HCT116 (cell line): ENCODE results near the gene ADARB2. TPM values are rescaled to one million over a fixed set of nuclear protein-coding genes. Genes with fewer than 3 reads are reported as not detected.

Experiments
- ATAC-seq: fragments of 200-7000 bp; cut with Tn5 transposase; 2 replicates; pipeline ENCODE4 v1.9.1; 2020; ENCODE audit warnings: mild to moderate bottlenecking, moderate library complexity
- BruUV-seq: library from RNA; stranded (reverse); fragments of 400-500 nt; replicated peaks from 2 replicates; lab custom pipeline; 2021; lab: Mats Ljungman, UMichigan
- CTCF ChIA-PET: fragments of 300-600 bp; sonication (Branson Sonifier 250); formaldehyde crosslinking; loops from one replicate; lab custom pipeline; 2021; ENCODE audit warnings: antibody characterized with exemption; lab: Charles Lee
- POLR2A ChIA-PET: fragments of 300-600, 350-600 bp; sonication (Branson Sonifier 250); formaldehyde crosslinking; loops from one replicate; lab custom pipeline; 2021; ENCODE audit warnings: antibody characterized with exemption; lab: Charles Lee
- RAD21 ChIA-PET, 2 experiments: fragments of 300-600 bp; sonication (Branson Sonifier 250); formaldehyde crosslinking; loops; one replicate each; lab custom pipeline; 2023; ENCODE audit warnings: low total read pairs in 2 of 2; ENCODE audit not compliant: uncharacterized antibody in 2 of 2, unreplicated experiment in 2 of 2, low non-redundant PET in 1 of 2; lab: Charles Lee
- DNase-seq: peaks from one replicate; pipeline ENCODE4 v3.0.0-alpha.2; 2010; ENCODE audit warnings: low read depth, low spot score
- H2AFZ ChIP-seq: fragments of 200-600 bp; shearing (Covaris generic), sonication (generic); 2 replicates; pipeline ENCODE4 v1.6.1; 2017; ENCODE audit warnings: low read depth, mixed run types, mixed read lengths, antibody characterized with exemption, low read length; ENCODE audit not compliant: poor library complexity, severe bottlenecking
- H3K27ac ChIP-seq: 2 replicates; pipeline ENCODE4 v1.5.1; 2012; ENCODE audit warnings: low read depth, low read length
- H3K27me3 ChIP-seq: fragments of 200-600 bp; sonication (generic); 2 replicates; pipeline ENCODE4 v1.6.1; 2016; ENCODE audit warnings: mixed run types, low read length, mixed read lengths; ENCODE audit not compliant: insufficient read depth
- H3K36me3 ChIP-seq, 2 experiments: fragments of 200-500 bp in 1 of 2; fragments of 200-600 bp in 1 of 2; sonication (Bioruptor generic) in 1 of 2; sonication (generic) in 1 of 2; 2 replicates each; pipeline versions ENCODE4 v1.5.1 to v1.6.1; 2014 to 2016; ENCODE audit warnings: low read length in 2 of 2, inconsistent platforms in 1 of 2, mixed read lengths in 1 of 2, mixed run types in 1 of 2; ENCODE audit not compliant: insufficient read depth in 2 of 2, control insufficient read depth in 1 of 2
- H3K4me1 ChIP-seq, 2 experiments: fragments of 200-600 bp in 1 of 2; sonication (generic) in 1 of 2; 2 replicates each; pipeline versions ENCODE4 v1.5.1 to v1.6.1; 2012 to 2017; ENCODE audit warnings: low read length in 2 of 2, inconsistent platforms in 1 of 2, mild to moderate bottlenecking in 1 of 2, mixed read lengths in 1 of 2, mixed run types in 1 of 2, moderate library complexity in 1 of 2; ENCODE audit not compliant: insufficient read depth in 2 of 2, control insufficient read depth in 1 of 2
- H3K4me2 ChIP-seq: fragments of 200-600 bp; sonication (generic); 2 replicates; pipeline ENCODE4 v1.6.1; 2017; ENCODE audit warnings: mixed run types, low read length, mixed read lengths
- H3K4me3 ChIP-seq, 2 experiments: fragments of 200-600 bp in 1 of 2; sonication (generic) in 1 of 2; replicated peaks in 1 of 2; 2 replicates each; pipeline ENCODE4 v1.5.1; 2011 to 2016; ENCODE audit warnings: low read length in 2 of 2, control low read depth in 1 of 2, low read depth in 1 of 2, mild to moderate bottlenecking in 1 of 2, mixed read lengths in 1 of 2, mixed run types in 1 of 2
- H3K79me2 ChIP-seq: fragments of 200-600 bp; sonication (generic); 2 replicates; pipeline ENCODE4 v1.6.1; 2017; ENCODE audit warnings: mild to moderate bottlenecking, mixed run types, low read length, moderate library complexity, mixed read lengths; ENCODE audit not compliant: insufficient read depth
- H3K9ac ChIP-seq: fragments of 200-600 bp; sonication (generic); 2 replicates; pipeline ENCODE4 v1.6.1; 2016; ENCODE audit warnings: low read length, mixed read lengths
- H3K9me2 ChIP-seq: fragments of 200-600 bp; sonication (generic), shearing (Covaris generic); 2 replicates; pipeline ENCODE4 v1.6.1; 2017; ENCODE audit warnings: mixed run types, mild to moderate bottlenecking, moderate library complexity; ENCODE audit not compliant: insufficient read depth
- H3K9me3 ChIP-seq, 2 experiments: fragments of 200-500 bp in 1 of 2; fragments of 200-600 bp in 1 of 2; sonication (Bioruptor generic) in 1 of 2; sonication (generic) in 1 of 2; 2 replicates each; pipeline ENCODE4 v1.6.1; 2014 to 2017; ENCODE audit warnings: low read length in 2 of 2, mixed read lengths in 2 of 2, inconsistent platforms in 1 of 2, low read depth in 1 of 2, mild to moderate bottlenecking in 1 of 2, mixed run types in 1 of 2, moderate library complexity in 1 of 2; ENCODE audit not compliant: control insufficient read depth in 1 of 2, insufficient read depth in 1 of 2
- H4K20me1 ChIP-seq: fragments of 200-600 bp; sonication (generic), shearing (Covaris generic); 2 replicates; pipeline ENCODE4 v1.6.1; 2017; ENCODE audit warnings: mixed run types, mild to moderate bottlenecking, moderate library complexity; ENCODE audit not compliant: insufficient read depth
- CEBPB ChIP-seq: IDR thresholded peaks from 2 replicates; pipeline ENCODE4 v1.6.1; 2012; ENCODE audit warnings: low read depth
- CTCF ChIP-seq, 3 experiments: fragments of 200-600 bp in 1 of 3; sonication (generic) in 1 of 3; IDR thresholded peaks in 2 of 3; conservative IDR thresholded peaks in 1 of 3; 2 replicates each; pipeline ENCODE4 v1.5.1; 2012 to 2017; ENCODE audit warnings: low read depth in 2 of 3, low read length in 2 of 3, antibody characterized with exemption in 1 of 3, borderline replicate concordance in 1 of 3, control low read depth in 1 of 3, mild to moderate bottlenecking in 1 of 3, mixed read lengths in 1 of 3, mixed run types in 1 of 3, moderate library complexity in 1 of 3; ENCODE audit not compliant: insufficient read depth in 1 of 3
- ELF1 ChIP-seq: IDR thresholded peaks from 2 replicates; pipeline ENCODE4 v1.6.1; 2012; ENCODE audit warnings: low read depth, borderline replicate concordance
- EZH2 ChIP-seq: fragments of 200-600 bp; sonication (generic); IDR thresholded peaks from 2 replicates; pipeline ENCODE4 v1.6.1; 2017; ENCODE audit warnings: antibody characterized with exemption, mixed run types
- FOSL1 ChIP-seq: IDR thresholded peaks from 2 replicates; pipeline ENCODE4 v1.6.1; 2012; ENCODE audit warnings: low read depth
- JUND ChIP-seq: IDR thresholded peaks from 2 replicates; pipeline ENCODE4 v1.6.1; 2012
- MAX ChIP-seq: IDR thresholded peaks from 2 replicates; pipeline ENCODE4 v1.6.1; 2012
- POLR2A ChIP-seq: IDR thresholded peaks from 2 replicates; pipeline ENCODE4 v1.7.0; 2011; ENCODE audit warnings: borderline replicate concordance; ENCODE audit not compliant: insufficient read depth, insufficient read length; ENCODE audit errors: extremely low read depth
- RAD21 ChIP-seq: IDR thresholded peaks from 2 replicates; pipeline ENCODE4 v1.6.1; 2012; ENCODE audit warnings: low read depth, mild to moderate bottlenecking
- SIN3A ChIP-seq: IDR thresholded peaks from 2 replicates; pipeline ENCODE4 v1.6.1; 2012; ENCODE audit warnings: low read depth
- SRF ChIP-seq: IDR thresholded peaks from 2 replicates; pipeline ENCODE4 v1.6.1; 2012; ENCODE audit warnings: low read depth
- ZFX ChIP-seq: fragments of 450-650 bp; IDR thresholded peaks from 2 replicates; pipeline ENCODE4 v1.6.1; 2017
- ZNF274 ChIP-seq: fragments of 200-500 bp; sonication (Bioruptor generic); IDR thresholded peaks from 2 replicates; pipeline ENCODE4 v1.6.1; 2014; ENCODE audit warnings: mild to moderate bottlenecking, low read depth, low read length, inconsistent platforms
- intact Hi-C: fragments of 100-400 bp; cut with micrococcal nuclease; formaldehyde crosslinking; loops from 2 replicates; pipeline ENCODE4 v1.10.0; 2022
- total RNA-seq: library from RNA; stranded (reverse); gene quantifications from one replicate; pipeline ENCODE4 v1.2.1, GENCODE V29; 2021; ENCODE audit not compliant: unreplicated experiment

The ADARB2 gene
- total RNA-seq, 1 experiment from 2014 or later, result not detected

DNA sequence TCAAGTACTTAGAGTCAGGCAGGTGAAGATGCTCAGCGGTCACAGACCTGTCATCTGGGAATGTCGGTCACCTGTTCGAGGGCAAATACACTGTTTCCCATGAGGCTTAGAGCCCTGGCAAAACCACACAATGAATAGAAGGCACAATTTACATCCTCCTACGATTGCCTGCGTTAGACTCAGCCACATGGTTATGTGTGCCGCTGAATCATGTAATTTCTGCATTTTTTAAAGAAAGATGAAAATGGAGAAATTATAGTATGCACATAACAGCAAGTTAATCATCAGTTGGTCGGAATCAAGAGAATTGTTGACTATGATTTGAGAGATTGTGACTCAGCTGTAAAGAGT, 158.2 kb downstream of the ADARB2 start:
- intact Hi-C loops, result no loop called here
- no peaks in the 10 kb centered on the region for H3K79me2 ChIP-seq
- TF ChIP-seq SIN3A (no peak), CEBPB (no peak), SRF (no peak), ZFX (no peak), ZNF274 (no peak), ELF1 (no peak), POLR2A (no peak), EZH2 (no peak), JUND (no peak), FOSL1 (no peak), RAD21 (no peak), MAX (no peak), CTCF (IDR thresholded peaks at IDR 0.05 in 2 of 3, conservative IDR thresholded peaks at IDR 0.05 in 1 of 3; ENCODE audit: borderline replicate concordance in 1 of 3, insufficient read depth in 1 of 3, low read depth in 2 of 3, low read length in 2 of 3) (no peak)
- TF ChIP-seq, all 23 proteins: peak for 0
- no peak overlapping the region for H3K4me3 ChIP-seq
- H2AFZ ChIP-seq, result no peak overlapping the region
- DNase-seq (no peak), ATAC-seq (no peak)
- peaks cover 7% of the 10 kb centered on the region; the same call in 1 of the 2 replicates for H3K27me3 ChIP-seq
- no peaks in the 10 kb centered on the region for H3K9me3 ChIP-seq
- no peaks in the 10 kb centered on the region for H3K4me1 ChIP-seq
- H4K20me1 ChIP-seq, result no peaks in the 10 kb centered on the region
- H3K9me2 ChIP-seq, result no peaks in the 10 kb centered on the region
- no peak overlapping the region for H3K4me2 ChIP-seq
- CTCF ChIA-PET, result no interaction called here
- RAD21 ChIA-PET, result no interaction called here
- H3K27ac ChIP-seq, result no peak overlapping the region
- POLR2A ChIA-PET, result no interaction called here
- no peaks in the 10 kb centered on the region for H3K36me3 ChIP-seq
- H3K9ac ChIP-seq, result no peak overlapping the region
- no TSS peak for BruUV-seq
